Duodenal mucosa (tissue), 2 donors: Measurements from ENCODE around the gene SRCAP.
"Not testable (repeated sequence)": the region's sequence is repeated elsewhere in the genome, so short reads cannot be mapped to it uniquely, and the experiment has no call there.

Experiments
- H3K27ac ChIP-seq: one replicate; pipeline ENCODE4 v1.7.0; 2013; ENCODE audit warnings: low read depth, low read length
- H3K27me3 ChIP-seq, 2 donors: one replicate each; pipeline ENCODE4 v1.7.0; 2013; ENCODE audit warnings: low read length in 2 of 2, control low read depth in 1 of 2; ENCODE audit not compliant: insufficient read depth in 2 of 2, control insufficient read depth in 1 of 2
- H3K36me3 ChIP-seq, 2 donors: one replicate each; pipeline ENCODE4 v1.7.0; 2013; ENCODE audit warnings: low read length in 2 of 2, control low read depth in 1 of 2; ENCODE audit not compliant: insufficient read depth in 2 of 2, control insufficient read depth in 1 of 2
- H3K4me1 ChIP-seq, 2 donors: one replicate each; pipeline ENCODE4 v1.7.0; 2013; ENCODE audit warnings: low read length in 2 of 2, control low read depth in 1 of 2; ENCODE audit not compliant: insufficient read depth in 2 of 2, control insufficient read depth in 1 of 2
- H3K4me3 ChIP-seq, 2 donors: one replicate each; pipeline ENCODE4 v1.7.0; 2013; ENCODE audit warnings: low read length in 2 of 2, low read depth in 1 of 2
- H3K9ac ChIP-seq, 2 donors: one replicate each; pipeline ENCODE4 v1.7.0; 2013; ENCODE audit warnings: low read length in 2 of 2, low read depth in 1 of 2
- H3K9me3 ChIP-seq, 2 donors: one replicate each; pipeline ENCODE4 v1.7.0; 2013; ENCODE audit warnings: low read length in 2 of 2, control low read depth in 1 of 2; ENCODE audit not compliant: control insufficient read depth in 1 of 2

SRCAP gene

GRCh38 chr16:30698139-30698815 is 694 bp upstream of the SRCAP start:
- no peaks in the 10 kb centered on the region for H3K27me3 ChIP-seq
- no peaks in the 10 kb centered on the region for H3K9me3 ChIP-seq
- peaks cover 17 to 29% of the 10 kb centered on the region in 2 donors for H3K36me3 ChIP-seq
- peak overlapping the region; percentile 90 for H3K4me3 ChIP-seq
- peak overlapping the region; percentile 94 to 98 for H3K9ac ChIP-seq
- H3K4me1 ChIP-seq: peaks cover 14 to 16% of the 10 kb centered on the region in 2 donors
- H3K27ac ChIP-seq: peak overlapping the region; percentile 100

- Histone ChIP-seq H3K36me3 (peaks cover 25 to 39% of the 10 kb centered on the region in 2 donors), H3K9ac (peak overlapping the region; percentile 94 to 98), H3K9me3 (no peaks in the 10 kb centered on the region), H3K4me1 (peaks cover 11 to 14% of the 10 kb centered on the region in 2 donors), H3K27ac (peak overlapping the region; percentile 100), H3K4me3 (peak overlapping the region; percentile 90), H3K27me3 (no peaks in the 10 kb centered on the region)
Measured at GRCh38 chr16:30699615-30700099, 686 bp downstream of the SRCAP start.

- peaks cover 26 to 44% of the 10 kb centered on the region in 2 donors for H3K36me3 ChIP-seq
- H3K27me3 ChIP-seq: no peaks in the 10 kb centered on the region
- peaks cover 11 to 14% of the 10 kb centered on the region in 2 donors for H3K4me1 ChIP-seq
- no peak overlapping the region for H3K9ac ChIP-seq
- no peaks in the 10 kb centered on the region for H3K9me3 ChIP-seq
- no peak overlapping the region for H3K27ac ChIP-seq
- no peak overlapping the region for H3K4me3 ChIP-seq
Measured at GRCh38 chr16:30700491-30700890, 1.5 kb downstream of the SRCAP start.

GRCh38 chr16:30700971-30701370 is 2.0 kb downstream of the SRCAP start:
- Histone ChIP-seq H3K36me3 (peaks cover 26 to 49% of the 10 kb centered on the region in 2 donors), H3K9me3 (no peaks in the 10 kb centered on the region), H3K4me3 (no peak overlapping the region), H3K27ac (no peak overlapping the region), H3K27me3 (no peaks in the 10 kb centered on the region), H3K9ac (no peak overlapping the region), H3K4me1 (peaks cover 11 to 14% of the 10 kb centered on the region in 2 donors)

GRCh38 chr16:30703071-30703470 is 4.1 kb downstream of the SRCAP start:
- H3K36me3 ChIP-seq: peaks cover 42 to 70% of the 10 kb centered on the region in 2 donors
- H3K9me3 ChIP-seq, H3K27me3 ChIP-seq: not testable (repeated sequence)

GRCh38 chr16:30703971-30704370 is 5.0 kb downstream of the SRCAP start:
- H3K4me3 ChIP-seq: no peak overlapping the region
- H3K4me1 ChIP-seq: peaks cover 11% of the 10 kb centered on the region in 2 donors
- no peak overlapping the region for H3K27ac ChIP-seq
- no peaks in the 10 kb centered on the region for H3K9me3 ChIP-seq
- H3K27me3 ChIP-seq: no peaks in the 10 kb centered on the region
- no peak overlapping the region for H3K9ac ChIP-seq
- H3K36me3 ChIP-seq: peaks cover 43 to 79% of the 10 kb centered on the region in 2 donors

More at GRCh38 chr16:30703071-30703470, 4.1 kb downstream of the SRCAP start:
- not testable (repeated sequence) for H3K27ac ChIP-seq, H3K9ac ChIP-seq, H3K4me3 ChIP-seq
- peaks cover 11% of the 10 kb centered on the region in 2 donors for H3K4me1 ChIP-seq

GRCh38 chr16:30706046-30706445 is 7.1 kb downstream of the SRCAP start:
- Histone ChIP-seq H3K27me3 (no peaks in the 10 kb centered on the region), H3K9me3 (no peaks in the 10 kb centered on the region), H3K9ac (no peak overlapping the region), H3K4me3 (no peak overlapping the region), H3K27ac (no peak overlapping the region), H3K4me1 (no peaks in the 10 kb centered on the region), H3K36me3 (peaks cover 54 to 86% of the 10 kb centered on the region in 2 donors)

- no peak overlapping the region for H3K4me3 ChIP-seq
- no peaks in the 10 kb centered on the region for H3K9me3 ChIP-seq
- no peak overlapping the region for H3K9ac ChIP-seq
- H3K36me3 ChIP-seq: peaks cover 73 to 93% of the 10 kb centered on the region in 2 donors
- H3K27ac ChIP-seq: no peak overlapping the region
- no peaks in the 10 kb centered on the region for H3K27me3 ChIP-seq
- H3K4me1 ChIP-seq: no peaks in the 10 kb centered on the region
Measured at GRCh38 chr16:30710971-30711370, 12.0 kb downstream of the SRCAP start.

GRCh38 chr16:30711712-30712111 is 12.7 kb downstream of the SRCAP start:
- H3K36me3 ChIP-seq: peaks cover 77 to 93% of the 10 kb centered on the region in 2 donors

GRCh38 chr16:30715750-30716445 is 16.9 kb downstream of the SRCAP start:
- no peaks in the 10 kb centered on the region for H3K9me3 ChIP-seq
- no peaks in the 10 kb centered on the region for H3K4me1 ChIP-seq
- H3K27me3 ChIP-seq: no peaks in the 10 kb centered on the region
- no peak overlapping the region for H3K4me3 ChIP-seq
- no peak overlapping the region for H3K9ac ChIP-seq
- peaks cover 61 to 86% of the 10 kb centered on the region in 2 donors for H3K36me3 ChIP-seq
- no peak overlapping the region for H3K27ac ChIP-seq

More at GRCh38 chr16:30711712-30712111, 12.7 kb downstream of the SRCAP start:
- Histone ChIP-seq H3K4me1 (no peaks in the 10 kb centered on the region), H3K27ac (no peak overlapping the region), H3K9ac (no peak overlapping the region), H3K9me3 (no peaks in the 10 kb centered on the region), H3K27me3 (no peaks in the 10 kb centered on the region), H3K4me3 (no peak overlapping the region)
